Activated CD4-positive, alpha-beta memory T cell treated with anti-CD3 and anti-CD28 coated beads for 36 hours (primary cell): Measurements from ENCODE around the gene TIGD1. TPM values are rescaled to one million over a fixed set of nuclear protein-coding genes. Genes with fewer than 3 reads are reported as not detected.

Experiments
- CTCF ChIA-PET: fragments of 350-600 bp; sonication (Branson Sonifier 250); formaldehyde crosslinking; loops from one replicate; lab custom pipeline; 2021; ENCODE audit warnings: antibody characterized with exemption, inconsistent platforms; lab: Charles Lee
- POLR2A ChIA-PET: fragments of 350-600 bp; sonication (Branson Sonifier 250); formaldehyde crosslinking; loops from one replicate; lab custom pipeline; 2021; ENCODE audit warnings: antibody characterized with exemption; lab: Charles Lee
- DNase-seq: peaks from one replicate; pipeline ENCODE4 v3.0.0-alpha.2; 2020
- H3K27ac Mint-ChIP-seq: one replicate; pipeline ENCODE4 v1.8.0; 2021; ENCODE audit warnings: mixed read lengths
- H3K27me3 Mint-ChIP-seq: one replicate; pipeline ENCODE4 v1.8.0; 2021; ENCODE audit warnings: mixed read lengths
- H3K36me3 Mint-ChIP-seq: one replicate; pipeline ENCODE4 v1.8.0; 2021; ENCODE audit warnings: mixed read lengths
- H3K4me1 Mint-ChIP-seq: one replicate; pipeline ENCODE4 v1.8.0; 2021; ENCODE audit warnings: low read depth, mixed read lengths
- H3K4me3 Mint-ChIP-seq: one replicate; pipeline ENCODE4 v1.8.0; 2021; ENCODE audit warnings: mild to moderate bottlenecking, mixed read lengths
- H3K9me3 Mint-ChIP-seq: one replicate; pipeline ENCODE4 v1.8.0; 2021; ENCODE audit warnings: mixed read lengths
- intact Hi-C: fragments of 100-400 bp; cut with micrococcal nuclease; formaldehyde crosslinking; loops from one replicate; pipeline ENCODE4 v1.15.1; 2023
- total RNA-seq, 2 experiments: library from RNA; stranded (reverse); gene quantifications; one replicate each; pipeline ENCODE4 v1.2.3, GENCODE V29; 2021

TIGD1 gene
- total RNA-seq, 2 experiments from 2014 or later = 5.8 to 7.2 TPM

DNA sequence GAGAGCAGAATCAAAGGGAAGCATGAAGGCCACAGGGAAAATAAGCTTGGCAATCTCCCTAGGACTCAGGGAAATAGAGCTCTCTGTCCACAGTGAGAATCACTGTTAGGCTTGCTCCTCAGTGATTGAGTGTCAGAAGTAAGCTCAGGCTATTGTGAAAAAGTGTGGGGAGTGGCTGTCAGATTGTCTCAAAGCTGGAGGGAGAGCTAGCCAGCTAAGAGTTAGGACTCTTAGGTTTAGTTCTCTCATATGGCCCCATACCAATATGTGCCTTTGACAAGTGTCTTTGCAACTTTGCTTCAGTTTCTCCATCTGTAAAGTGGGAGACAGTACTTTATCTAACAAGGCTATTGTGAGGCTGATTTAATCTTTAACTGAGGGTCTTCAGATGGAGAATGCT, 17.4 kb upstream of the TIGD1 start:
- H3K9me3 Mint-ChIP-seq = no peaks in the 10 kb centered on the region
- ChIA-PET CTCF (interaction anchor here (0.6 kb wide), 1 partner anchor 341 kb away, joined by 3 read pairs; no protein-coding TSS in a partner anchor), POLR2A (no interaction called here)
- intact Hi-C loops = no loop called here
- H3K36me3 Mint-ChIP-seq = peaks cover 44% of the 10 kb centered on the region
- H3K27me3 Mint-ChIP-seq = no peaks in the 10 kb centered on the region
- no peak for DNase-seq
- no peak overlapping the region for H3K27ac Mint-ChIP-seq
- no peaks in the 10 kb centered on the region for H3K4me1 Mint-ChIP-seq
- H3K4me3 Mint-ChIP-seq = no peak overlapping the region

DNA sequence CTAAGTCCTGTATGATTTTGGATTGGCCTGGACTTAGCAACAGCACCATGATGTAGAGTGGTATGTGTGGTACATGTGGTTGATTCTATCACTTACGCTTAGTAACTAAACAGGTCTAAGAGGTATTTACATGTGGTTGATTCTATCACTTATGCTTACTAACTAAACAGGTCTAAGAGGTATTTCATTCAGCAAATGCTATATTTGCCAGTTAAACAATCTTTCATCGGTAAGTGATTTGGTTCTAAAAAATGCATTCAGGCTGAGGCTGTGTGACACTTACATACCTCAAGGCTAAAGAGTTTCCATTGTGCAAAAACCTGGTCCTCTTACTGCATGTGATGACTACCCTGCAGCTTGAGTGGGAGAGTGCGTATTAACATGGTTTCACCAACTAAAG, 13.2 kb upstream of the TIGD1 start:
- POLR2A ChIA-PET = no interaction called here
- Mint-ChIP-seq H3K4me1 (no peaks in the 10 kb centered on the region), H3K9me3 (no peaks in the 10 kb centered on the region), H3K36me3 (peaks cover 43% of the 10 kb centered on the region), H3K27me3 (no peaks in the 10 kb centered on the region), H3K4me3 (no peak overlapping the region), H3K27ac (no peak overlapping the region)
- intact Hi-C loops = no loop called here
- DNase-seq = no peak
- CTCF ChIA-PET = no interaction called here

- Mint-ChIP-seq H3K4me3 (no peak overlapping the region), H3K9me3 (no peaks in the 10 kb centered on the region), H3K27me3 (no peaks in the 10 kb centered on the region), H3K4me1 (no peaks in the 10 kb centered on the region), H3K36me3 (peaks cover 42% of the 10 kb centered on the region), H3K27ac (no peak overlapping the region)
- ChIA-PET CTCF (no interaction called here), POLR2A (interaction anchor here (1.1 kb wide), 1 partner anchor 14 kb away, joined by 4 read pairs; no protein-coding TSS in a partner anchor)
- intact Hi-C loops = no loop called here
- DNase-seq = no peak
These were observed 12.3 kb upstream of the TIGD1 start for GRCh38 chr2:232562515-232563151.

DNA sequence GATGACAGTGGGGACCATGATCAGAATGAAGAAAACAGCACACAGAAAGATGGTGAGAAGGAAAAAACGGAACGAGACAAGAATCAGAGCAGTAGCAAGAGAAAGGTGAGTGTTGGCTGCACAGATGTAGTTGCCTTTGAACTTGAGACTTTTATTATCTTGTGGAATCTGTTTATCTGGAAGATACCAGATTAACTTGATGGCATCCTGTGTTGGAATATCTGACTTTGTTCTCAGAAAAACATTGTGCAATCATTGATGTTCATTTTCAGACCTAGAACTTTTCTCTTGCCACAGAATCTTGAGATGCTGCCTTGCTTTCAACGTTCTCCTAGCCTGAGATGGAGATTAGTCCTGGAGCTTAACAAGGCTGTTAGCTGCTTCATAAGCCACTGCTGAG, 6.1 kb upstream of the TIGD1 start:
- DNase-seq = no peak
- Mint-ChIP-seq H3K4me1 (peaks cover 41% of the 10 kb centered on the region), H3K9me3 (no peaks in the 10 kb centered on the region), H3K27me3 (no peaks in the 10 kb centered on the region), H3K4me3 (no peak overlapping the region), H3K36me3 (peaks cover 29% of the 10 kb centered on the region), H3K27ac (no peak overlapping the region)
- ChIA-PET POLR2A (no interaction called here), CTCF (no interaction called here)
- intact Hi-C loops = loop anchor here (10.0 kb wide), 1 partner anchor 772 kb away; the partner anchor contains the start of genes COPS7B and PDE6D

- peaks cover 6% of the 10 kb centered on the region for H3K9me3 Mint-ChIP-seq
- CTCF ChIA-PET = no interaction called here
- peaks cover 70% of the 10 kb centered on the region for H3K4me1 Mint-ChIP-seq
- peak overlapping the region; percentile 97 for H3K4me3 Mint-ChIP-seq
- peak overlapping the region; percentile 97 for H3K27ac Mint-ChIP-seq
- no peaks in the 10 kb centered on the region for H3K27me3 Mint-ChIP-seq
- no peak for DNase-seq
- H3K36me3 Mint-ChIP-seq = peaks cover 43% of the 10 kb centered on the region
- intact Hi-C loops = loop anchor here (5.0 to 10.0 kb wide), 2 partner anchors 696 to 767 kb away; partner anchors contain the start of genes COPS7B and PDE6D
- POLR2A ChIA-PET = no interaction called here
These were observed 1.4 kb upstream of the TIGD1 start for GRCh38 chr2:232551776-232552175.

- intact Hi-C loops = loop anchor here (5.0 to 10.0 kb wide), 2 partner anchors 696 to 766 kb away; partner anchors contain the start of genes COPS7B and PDE6D
- Mint-ChIP-seq H3K9me3 (peaks cover 6% of the 10 kb centered on the region), H3K27me3 (no peaks in the 10 kb centered on the region), H3K27ac (peak overlapping the region; percentile 97), H3K4me1 (peaks cover 69% of the 10 kb centered on the region), H3K4me3 (peak overlapping the region; percentile 97), H3K36me3 (peaks cover 43% of the 10 kb centered on the region)
- POLR2A ChIA-PET = interaction anchor here (0.7 to 0.8 kb wide), 2 partner anchors 11 to 508 kb away, joined by 3 read pairs; partner anchors contain the start of genes CHRNG and INPP5D
- no peak for DNase-seq
- CTCF ChIA-PET = interaction anchor here (1.1 kb wide), 1 partner anchor 54 kb away, joined by 3 read pairs; no protein-coding TSS in a partner anchor
These were observed 887 bp upstream of the TIGD1 start for GRCh38 chr2:232551250-232551638.

- CTCF ChIA-PET = interaction anchor here (0.6 kb wide), 1 partner anchor 15 kb away, joined by 3 read pairs; no protein-coding TSS in a partner anchor
These were observed 553 bp downstream of the TIGD1 start for GRCh38 chr2:232549655-232550353.

DNA sequence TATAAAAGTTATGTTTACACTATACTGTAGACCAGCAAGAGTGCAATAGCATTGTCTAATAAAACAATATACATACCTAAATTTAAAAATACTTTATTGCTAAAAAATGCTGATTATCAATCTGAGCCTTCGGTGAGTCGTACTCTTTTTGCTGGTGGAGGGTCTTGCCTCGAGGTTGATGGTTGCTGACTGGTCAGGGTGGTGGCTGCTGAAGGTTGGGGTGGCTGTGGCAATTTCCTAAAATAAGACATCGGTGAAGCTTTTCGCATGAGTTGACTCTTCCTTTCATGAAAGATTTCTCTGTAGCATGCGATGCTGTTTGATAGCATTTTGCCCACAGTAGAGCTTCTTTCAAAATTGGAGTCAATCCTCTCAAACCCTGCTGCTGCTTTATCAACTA, 2.4 kb downstream of the TIGD1 start:
- Mint-ChIP-seq H3K4me3 (no peak overlapping the region), H3K27ac (no peak overlapping the region), H3K36me3 (peaks cover 40% of the 10 kb centered on the region), H3K9me3 (peaks cover 6% of the 10 kb centered on the region), H3K27me3 (no peaks in the 10 kb centered on the region), H3K4me1 (peaks cover 46% of the 10 kb centered on the region)
- ChIA-PET CTCF (interaction anchor here (0.6 kb wide), 1 partner anchor 60 kb away, joined by 3 read pairs; no protein-coding TSS in a partner anchor), POLR2A (no interaction called here)
- intact Hi-C loops = no loop called here
- DNase-seq = no peak

More at GRCh38 chr2:232549655-232550353, 553 bp downstream of the TIGD1 start:
- peak overlapping the region; percentile 97 for H3K4me3 Mint-ChIP-seq
- no peak for DNase-seq
- POLR2A ChIA-PET = interaction anchor here (1.0 kb wide), 1 partner anchor 148 kb away, joined by 4 read pairs; no protein-coding TSS in a partner anchor
- peaks cover 42% of the 10 kb centered on the region for H3K36me3 Mint-ChIP-seq
- H3K4me1 Mint-ChIP-seq = peaks cover 63% of the 10 kb centered on the region
- H3K9me3 Mint-ChIP-seq = peaks cover 6% of the 10 kb centered on the region
- H3K27me3 Mint-ChIP-seq = no peaks in the 10 kb centered on the region
- intact Hi-C loops = loop anchor here (1.0 to 10.0 kb wide), 3 partner anchors 147 to 765 kb away; partner anchors contain the start of genes COPS7B, GIGYF2 and PDE6D
- peak overlapping the region; percentile 97 for H3K27ac Mint-ChIP-seq

DNA sequence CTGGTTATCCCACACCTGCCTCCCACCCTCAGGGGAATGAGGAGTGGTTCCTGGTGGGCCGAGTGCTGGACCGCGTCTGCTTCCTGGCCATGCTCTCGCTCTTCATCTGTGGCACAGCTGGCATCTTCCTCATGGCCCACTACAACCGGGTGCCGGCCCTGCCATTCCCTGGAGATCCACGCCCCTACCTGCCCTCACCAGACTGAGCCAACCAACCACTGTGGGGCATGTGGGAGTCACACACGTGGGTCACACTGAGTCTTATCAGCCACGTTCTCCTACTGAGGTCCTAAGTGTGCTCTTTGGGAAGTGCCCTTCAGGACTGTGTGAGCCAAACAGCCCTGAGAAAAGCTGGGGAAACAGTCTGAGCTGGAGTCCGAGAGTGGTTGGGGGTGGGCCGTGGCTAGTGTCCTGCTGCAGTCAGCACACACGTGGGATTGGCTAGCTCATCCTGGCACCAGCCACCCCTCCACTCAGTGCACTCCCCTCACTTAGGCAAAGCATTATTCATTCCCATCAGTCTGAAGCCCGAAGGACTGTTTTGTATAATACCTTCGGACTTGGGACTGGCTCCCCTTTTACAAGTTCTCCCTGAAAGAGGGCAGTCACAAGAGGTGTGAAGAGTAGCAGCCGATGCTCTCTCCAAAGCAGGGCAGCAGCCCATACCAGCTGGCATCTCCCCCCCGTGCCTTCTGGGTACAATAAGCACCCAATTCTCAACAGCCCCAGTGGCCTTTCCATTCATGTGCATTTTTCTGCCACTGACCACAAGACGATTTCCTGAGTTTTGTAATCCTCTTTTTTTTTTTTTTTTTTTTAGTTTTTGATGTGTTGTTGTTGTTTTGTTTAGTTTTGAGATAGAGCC, 4.6 kb downstream of the TIGD1 start:
- Mint-ChIP-seq H3K27me3 (no peaks in the 10 kb centered on the region), H3K4me1 (peaks cover 31% of the 10 kb centered on the region), H3K9me3 (peaks cover 6% of the 10 kb centered on the region), H3K27ac (no peak overlapping the region), H3K4me3 (no peak overlapping the region), H3K36me3 (peaks cover 32% of the 10 kb centered on the region)
- intact Hi-C loops = no loop called here
- peak; percentile 4 for DNase-seq
- CTCF ChIA-PET = no interaction called here
- POLR2A ChIA-PET = interaction anchor here (0.7 kb wide), 1 partner anchor 169 kb away, joined by 5 read pairs; no protein-coding TSS in a partner anchor

DNA sequence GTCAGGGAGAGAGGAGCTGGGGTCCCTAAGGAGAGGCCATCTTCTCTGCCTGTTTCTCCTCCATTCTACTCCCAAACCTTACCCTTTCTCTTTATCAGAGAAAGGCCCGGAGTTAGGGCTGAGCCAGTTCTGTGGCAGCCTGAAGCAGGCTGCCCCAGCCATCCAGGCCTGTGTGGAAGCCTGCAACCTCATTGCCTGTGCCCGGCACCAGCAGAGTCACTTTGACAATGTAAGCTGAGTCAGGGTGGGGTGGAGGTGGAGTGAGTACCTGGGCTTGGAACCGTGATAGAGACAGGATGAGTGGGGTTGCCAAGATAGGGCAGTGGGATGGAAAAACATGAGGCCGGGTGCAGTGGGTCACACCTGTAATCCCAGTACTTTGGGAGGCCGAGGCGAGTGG, 5.7 kb downstream of the TIGD1 start:
- no peaks in the 10 kb centered on the region for H3K27me3 Mint-ChIP-seq
- DNase-seq = no peak
- H3K4me1 Mint-ChIP-seq = peaks cover 29% of the 10 kb centered on the region
- H3K9me3 Mint-ChIP-seq = peaks cover 6% of the 10 kb centered on the region
- CTCF ChIA-PET = no interaction called here
- intact Hi-C loops = no loop called here
- POLR2A ChIA-PET = no interaction called here
- no peak overlapping the region for H3K4me3 Mint-ChIP-seq
- peaks cover 30% of the 10 kb centered on the region for H3K36me3 Mint-ChIP-seq
- H3K27ac Mint-ChIP-seq = no peak overlapping the region

DNA sequence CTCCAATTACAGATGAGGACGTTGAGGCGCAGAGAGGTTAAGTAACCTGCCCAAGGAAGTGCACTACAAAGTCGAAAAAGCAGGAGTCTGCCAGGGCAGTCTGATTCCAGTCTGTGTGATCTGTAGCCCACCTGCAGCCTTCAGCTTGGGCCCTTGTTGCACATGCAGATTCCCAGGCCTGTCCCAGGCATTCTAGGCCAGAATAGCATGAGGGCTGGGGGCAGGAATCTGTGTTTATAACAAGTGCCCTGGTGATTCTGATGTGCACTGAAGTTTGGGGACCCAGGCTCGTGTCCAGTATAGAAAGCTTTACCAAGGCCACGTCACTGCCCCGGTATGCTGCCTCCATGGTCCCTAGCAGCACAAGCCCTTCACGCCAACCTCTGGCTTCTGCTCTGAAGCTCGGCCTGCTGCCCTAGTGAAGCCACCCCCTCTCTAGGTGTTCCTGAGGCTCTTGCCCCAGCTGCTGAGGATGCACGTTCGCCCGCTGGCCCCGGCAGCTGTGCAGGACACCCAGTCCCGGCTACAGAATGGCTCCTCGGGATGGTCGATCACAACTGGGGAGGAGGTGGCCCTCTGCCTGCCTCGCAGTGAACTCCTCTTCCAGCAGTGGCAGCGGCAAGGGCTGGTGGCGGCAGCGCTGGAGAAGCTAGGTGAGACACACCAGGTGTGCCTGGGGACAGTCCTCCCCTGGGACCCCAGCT, 6.3 kb downstream of the TIGD1 start:
- Mint-ChIP-seq H3K4me1 (peaks cover 25% of the 10 kb centered on the region), H3K36me3 (peaks cover 27% of the 10 kb centered on the region), H3K4me3 (no peak overlapping the region), H3K9me3 (peaks cover 6% of the 10 kb centered on the region), H3K27ac (no peak overlapping the region), H3K27me3 (no peaks in the 10 kb centered on the region)
- intact Hi-C loops = no loop called here
- peak; percentile 8 for DNase-seq
- POLR2A ChIA-PET = no interaction called here
- CTCF ChIA-PET = no interaction called here
